GM19372 (cell line): ENCODE measurements around the gene LGMN.
"Not testable (repeated sequence)": the region's sequence is repeated elsewhere in the genome, so short reads cannot be mapped to it uniquely, and the experiment has no call there.

Experiments
- ATAC-seq: cut with Tn5 transposase; IDR thresholded peaks from one replicate; pipeline ENCODE4 v1.9.1; 2021; ENCODE audit warnings: mild to moderate bottlenecking, low read depth, moderate library complexity; ENCODE audit not compliant: unreplicated experiment

The LGMN gene

DNA sequence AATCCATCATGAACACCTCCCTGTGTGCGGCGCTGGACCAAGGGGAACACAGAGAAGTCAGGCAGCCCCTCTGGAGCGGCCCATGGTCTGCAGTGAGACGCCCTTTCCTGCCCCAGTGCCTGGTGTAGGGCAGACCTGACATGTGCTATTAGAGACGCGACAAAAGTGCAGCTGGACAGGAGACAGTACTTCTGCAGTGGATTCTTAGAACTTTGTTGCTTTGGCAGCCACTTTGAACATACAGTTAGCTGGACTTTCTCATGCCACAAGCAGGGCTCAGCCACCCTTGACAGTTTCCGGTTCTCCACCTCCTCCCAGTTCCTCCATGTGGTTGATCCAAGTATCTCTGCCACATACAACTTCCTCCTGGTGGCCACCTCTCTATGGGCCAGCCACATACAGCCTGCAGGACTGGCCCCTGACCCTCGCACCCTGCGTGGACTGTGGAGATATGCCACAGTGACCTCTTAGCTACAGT, 45.9 kb downstream of the LGMN start:
- no peak for ATAC-seq

DNA sequence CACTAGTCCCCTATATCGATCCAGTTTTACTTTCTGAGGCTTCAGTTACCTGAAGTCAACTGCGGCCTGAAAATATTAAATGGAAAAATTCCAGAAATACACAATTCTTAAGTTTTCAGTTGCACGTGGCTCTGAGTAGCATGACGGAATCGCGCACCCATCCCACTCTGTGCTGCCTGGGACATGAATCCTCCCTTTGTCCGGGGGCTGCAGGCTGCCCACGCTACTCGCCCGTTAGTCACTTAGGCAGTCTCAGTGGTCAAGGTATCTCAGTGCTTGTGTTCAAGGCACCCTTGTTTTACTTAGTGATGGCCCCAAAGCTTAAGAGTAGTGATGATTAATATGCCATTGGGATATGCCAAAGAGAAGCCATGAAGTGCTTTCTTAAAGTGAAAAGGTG, 46.6 kb downstream of the LGMN start:
- no peak for ATAC-seq

DNA sequence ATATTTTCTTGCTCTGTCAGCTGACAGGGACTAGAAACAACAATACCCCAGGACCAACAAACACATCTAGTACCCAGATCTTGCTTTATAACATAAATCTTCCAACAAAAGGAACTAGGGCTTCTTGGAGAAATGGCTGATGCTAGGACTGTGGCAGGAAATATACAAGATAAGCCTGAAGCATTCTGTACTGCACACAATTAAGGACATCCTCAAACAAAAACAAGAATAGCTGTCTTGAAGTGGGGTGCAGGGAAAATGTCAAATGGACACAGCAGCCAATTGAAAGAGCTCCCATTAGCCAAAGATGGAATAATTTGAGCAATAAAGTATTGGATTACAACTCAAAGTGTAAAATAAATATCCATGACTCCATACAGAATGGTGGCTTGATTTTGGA, 50.0 kb downstream of the LGMN start:
- no peak for ATAC-seq

DNA sequence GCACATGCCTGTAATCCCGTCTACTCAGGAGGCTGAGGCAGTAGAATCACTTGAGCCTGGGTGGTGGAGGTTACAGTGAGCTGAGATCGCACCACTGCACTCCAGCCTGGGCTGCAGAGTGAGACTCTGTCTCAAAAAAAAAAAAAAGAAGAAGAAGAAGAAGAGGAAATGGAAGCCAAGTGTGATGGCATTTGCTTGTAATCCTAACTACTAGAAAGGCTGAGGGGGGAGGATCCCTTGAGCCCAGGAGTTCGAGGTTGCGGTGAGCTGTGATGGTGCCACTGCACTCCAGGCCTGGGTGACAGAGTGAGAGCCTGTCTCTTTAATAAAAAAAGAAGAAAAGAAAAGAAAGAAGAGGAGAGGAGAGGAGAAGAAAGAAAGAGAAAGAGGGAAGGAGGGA, 52.1 kb downstream of the LGMN start:
- no peak for ATAC-seq

DNA sequence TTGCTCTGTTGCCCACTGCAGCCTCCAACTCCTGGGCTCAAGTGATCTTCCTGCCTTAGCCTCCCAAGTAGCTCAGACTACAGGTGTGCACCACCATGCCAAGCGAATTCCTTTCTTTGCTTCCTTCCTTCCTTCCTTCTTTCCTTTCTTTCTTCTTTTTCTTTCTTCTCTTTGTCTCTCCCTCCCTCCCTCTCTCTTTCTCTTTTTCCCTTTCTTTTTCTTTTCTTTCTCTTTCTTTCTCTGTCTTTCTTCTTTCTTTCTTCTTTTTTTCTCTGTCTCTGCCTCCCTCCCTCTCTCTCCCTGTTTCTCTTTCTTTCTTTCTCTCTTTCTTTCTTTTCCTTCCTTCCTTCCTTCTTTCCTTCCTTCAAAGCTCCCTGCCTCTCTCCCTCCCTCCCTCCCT, 52.9 kb downstream of the LGMN start:
- ATAC-seq: no peak

DNA sequence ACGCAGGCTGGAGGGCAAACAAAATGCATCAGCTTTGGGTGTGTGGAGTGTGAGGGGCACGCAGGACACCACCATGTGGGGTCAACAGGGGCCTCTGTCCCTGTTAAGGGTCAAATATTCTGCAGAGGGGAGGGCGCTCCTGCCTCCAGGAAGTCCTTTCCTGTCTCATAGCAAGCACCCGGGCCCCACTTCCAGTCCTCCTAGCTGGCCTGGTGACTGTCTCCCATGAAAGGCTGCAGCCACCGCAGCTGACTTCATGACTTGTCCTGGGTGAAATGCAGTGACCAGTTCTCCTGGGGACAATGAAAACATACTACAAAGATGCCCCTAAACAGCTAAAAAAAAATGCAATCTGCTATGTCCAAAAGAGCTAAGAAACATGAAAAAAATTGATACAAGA, 53.6 kb downstream of the LGMN start:
- no peak for ATAC-seq

DNA sequence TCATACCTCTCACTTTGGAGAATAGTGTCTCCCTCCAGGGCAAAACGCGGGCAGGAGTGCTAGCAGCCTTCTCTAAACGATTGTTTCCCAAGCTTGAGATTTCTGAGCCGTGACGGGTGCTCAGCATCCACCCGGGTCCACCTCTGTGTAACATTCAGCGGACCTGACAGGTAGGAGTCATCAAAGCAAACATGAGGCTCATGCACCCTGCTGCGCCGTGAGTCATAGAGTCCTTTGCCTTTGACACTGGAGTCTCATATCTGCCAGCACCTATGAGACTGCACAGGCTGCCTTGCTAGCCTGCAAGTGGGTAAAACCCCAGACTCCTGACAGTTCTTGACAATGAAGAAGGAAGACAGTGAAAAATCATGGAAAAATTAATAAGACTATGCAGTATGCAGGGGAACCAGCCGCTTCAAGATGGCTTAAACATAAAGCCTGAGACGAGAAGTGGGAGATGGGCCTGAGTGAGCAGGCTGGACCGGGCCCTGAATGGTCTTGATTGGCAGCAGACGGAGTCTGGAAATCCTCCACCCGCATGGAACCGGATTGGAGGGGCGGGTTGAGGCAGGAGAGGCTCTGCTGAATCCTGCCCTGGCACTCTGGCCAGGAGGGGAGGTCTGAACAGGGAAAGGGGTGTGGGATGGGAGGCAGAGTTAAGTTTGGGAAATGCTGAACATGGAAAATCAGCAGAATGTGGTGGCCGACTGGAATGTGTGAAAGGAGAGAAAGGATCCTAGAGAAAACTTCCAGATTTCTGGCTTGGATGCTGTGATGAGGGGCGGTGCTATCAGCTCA, 54.2 kb downstream of the LGMN start:
- no peak for ATAC-seq

DNA sequence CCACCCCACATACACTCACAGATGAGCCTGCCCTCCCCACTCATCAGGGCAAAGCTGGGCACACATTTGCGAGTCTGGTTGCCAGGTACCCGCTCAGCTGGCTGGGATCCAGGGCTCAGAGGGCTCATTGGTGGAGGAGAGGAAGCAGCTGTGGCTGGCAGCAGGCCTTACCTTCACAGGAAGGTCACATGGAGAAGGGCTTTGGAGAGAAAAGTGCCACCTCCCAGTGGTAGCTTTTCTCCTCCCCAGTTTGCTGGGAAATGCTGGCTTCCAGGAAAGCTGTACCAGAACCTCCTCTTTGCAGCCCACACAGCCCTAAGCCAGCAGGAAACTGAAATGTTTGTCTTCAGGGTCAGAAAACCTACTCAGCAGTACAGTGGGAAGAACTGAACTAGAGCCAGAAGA, 55.6 kb downstream of the LGMN start:
- no peak for ATAC-seq

DNA sequence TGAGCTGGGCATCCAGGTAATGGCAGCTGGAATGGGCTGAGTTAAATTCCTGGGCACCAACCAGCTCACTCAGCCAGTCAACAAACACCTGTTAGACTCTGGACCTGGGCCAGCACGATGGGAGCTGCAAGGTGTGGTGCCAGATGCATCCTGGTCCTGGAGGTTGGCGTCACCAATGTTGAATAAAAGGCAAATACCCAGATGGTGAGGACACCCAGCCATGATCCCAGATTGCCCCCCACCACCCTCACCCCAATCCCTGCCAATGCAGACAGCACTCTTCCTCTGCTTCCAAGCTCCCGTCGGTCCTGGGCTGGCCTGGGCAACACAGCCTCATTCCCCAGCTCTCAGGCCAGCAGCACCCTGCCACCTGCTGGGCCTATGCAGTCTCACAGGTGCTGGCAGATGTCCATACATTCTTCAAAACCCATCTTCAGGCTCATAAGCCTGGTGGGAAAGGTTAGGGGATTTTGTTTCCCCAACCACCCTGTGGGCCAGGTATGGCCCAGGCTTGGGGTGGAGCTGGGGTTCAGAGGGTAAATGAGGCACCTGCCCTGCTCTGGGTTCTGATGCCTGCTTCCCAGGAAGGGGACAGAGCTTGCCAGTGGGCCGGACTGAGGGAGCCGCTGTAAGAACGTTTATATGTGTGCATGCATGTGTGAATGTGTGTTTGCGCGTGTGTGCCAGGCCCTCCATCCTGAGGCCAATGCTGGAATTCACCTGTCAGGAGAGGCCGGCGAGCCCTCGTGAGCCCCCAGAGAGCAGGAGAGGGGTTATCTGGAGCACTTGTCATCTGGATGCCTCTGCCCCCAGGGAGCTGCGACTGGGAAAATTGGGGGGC, 58.0 kb downstream of the LGMN start:
- no peak for ATAC-seq

DNA sequence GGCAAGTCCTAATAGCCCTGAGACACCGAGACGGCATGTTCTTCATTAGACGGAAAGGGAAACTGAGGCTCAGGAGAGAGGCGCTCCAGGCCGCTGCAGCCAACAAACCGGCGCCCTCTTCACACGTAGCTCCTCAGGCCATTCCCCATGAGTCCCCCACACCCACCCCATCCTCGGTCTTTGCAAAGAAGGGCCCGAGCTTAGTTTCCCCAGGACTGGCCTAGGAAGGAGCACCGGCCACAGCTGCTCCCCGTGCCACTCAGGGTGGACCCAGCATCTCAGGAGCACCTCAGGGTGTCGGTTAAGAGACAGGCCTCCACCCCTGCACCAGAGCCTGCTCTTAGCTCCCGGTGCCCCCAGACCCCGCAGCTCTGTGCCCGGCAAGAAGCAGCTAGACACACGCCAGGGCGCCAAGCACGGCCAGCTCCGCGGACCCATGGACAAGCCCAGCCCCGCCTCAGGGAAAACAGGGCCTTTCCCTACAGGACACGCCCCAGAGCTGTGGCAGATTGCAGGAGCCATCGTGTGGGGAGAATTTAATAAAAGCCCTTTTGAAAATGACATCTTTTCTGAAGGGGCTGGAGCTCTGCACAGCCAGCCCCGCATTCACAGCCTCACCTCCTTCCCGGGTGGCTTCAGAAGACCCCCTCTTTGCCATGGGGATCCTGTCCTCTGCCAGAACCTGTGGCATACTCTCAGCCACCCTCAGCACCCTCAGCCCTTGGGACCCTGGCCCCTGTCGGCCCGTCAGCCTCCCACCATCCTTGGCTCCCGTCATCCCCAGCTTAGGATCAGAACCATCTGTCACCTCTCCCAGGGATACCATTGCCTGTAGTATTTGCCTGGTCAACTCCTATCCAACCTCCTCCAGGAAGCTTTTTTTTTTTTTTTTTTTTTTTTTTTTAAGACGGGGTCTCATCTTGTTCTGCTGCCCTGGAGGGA, 59.7 kb downstream of the LGMN start:
- ATAC-seq: no peak

DNA sequence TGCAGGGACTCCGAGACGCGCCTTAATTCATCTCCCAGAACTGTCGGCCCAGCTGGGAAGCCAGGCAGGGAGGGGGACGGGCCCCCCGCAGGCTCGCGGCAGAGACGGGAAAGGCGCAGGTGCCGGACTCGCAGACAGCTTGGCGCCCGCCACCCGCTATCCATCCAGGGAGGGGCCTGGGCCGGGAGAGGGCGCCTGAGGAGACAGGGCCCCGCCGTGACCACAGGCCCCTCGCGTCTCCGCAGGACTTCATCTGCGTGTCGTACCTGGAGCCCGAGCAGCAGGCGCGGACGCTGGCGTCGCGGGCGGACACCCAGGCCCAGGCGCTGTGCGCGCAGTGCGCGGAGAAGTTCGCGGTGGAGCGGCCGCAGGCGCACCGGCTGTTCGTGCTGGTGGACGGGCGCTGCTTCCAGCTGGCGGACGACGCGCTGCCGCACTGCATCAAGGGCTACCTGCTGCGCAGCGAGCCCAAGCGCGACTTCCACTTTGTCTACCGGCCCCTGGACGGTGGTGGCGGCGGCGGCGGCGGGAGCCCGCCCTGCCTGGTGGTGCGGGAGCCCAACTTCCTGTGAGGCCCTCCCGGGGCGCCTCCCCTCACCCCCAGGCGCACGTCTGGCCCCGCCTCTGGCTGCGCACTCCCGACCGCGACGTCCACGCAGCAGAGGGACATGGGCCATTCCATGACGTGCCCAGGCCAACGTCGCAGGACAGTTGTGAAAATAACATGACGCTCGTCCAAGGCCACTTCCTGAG, 60.6 kb downstream of the LGMN start:
- no peak for ATAC-seq

DNA sequence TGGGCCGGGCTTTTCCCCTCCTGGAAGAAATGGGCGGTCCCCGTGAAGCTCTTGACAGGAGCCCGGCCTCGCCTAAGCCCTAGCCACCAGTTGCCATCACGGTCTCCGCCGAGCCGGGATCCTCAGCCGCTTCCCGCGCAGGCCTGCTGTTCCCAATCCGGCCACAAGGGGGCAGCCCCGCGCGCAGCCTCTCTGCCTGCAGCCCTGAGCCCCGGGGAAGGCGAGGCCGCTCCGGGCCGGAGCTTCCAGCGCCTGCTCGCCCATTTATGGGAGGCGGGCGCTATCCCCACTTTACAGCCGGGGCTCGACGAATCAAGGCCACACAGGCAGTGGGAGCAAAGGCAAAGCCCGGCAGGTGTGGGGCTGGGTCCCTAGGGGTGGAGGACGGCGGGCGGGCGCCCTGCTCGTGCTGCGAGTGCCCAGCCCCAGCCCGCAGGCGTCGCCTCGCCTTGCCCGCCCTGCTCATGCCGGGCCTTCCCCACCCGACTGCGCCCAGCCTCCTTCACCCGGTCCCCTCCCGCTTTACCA, 61.5 kb downstream of the LGMN start:
- ATAC-seq: no peak

DNA sequence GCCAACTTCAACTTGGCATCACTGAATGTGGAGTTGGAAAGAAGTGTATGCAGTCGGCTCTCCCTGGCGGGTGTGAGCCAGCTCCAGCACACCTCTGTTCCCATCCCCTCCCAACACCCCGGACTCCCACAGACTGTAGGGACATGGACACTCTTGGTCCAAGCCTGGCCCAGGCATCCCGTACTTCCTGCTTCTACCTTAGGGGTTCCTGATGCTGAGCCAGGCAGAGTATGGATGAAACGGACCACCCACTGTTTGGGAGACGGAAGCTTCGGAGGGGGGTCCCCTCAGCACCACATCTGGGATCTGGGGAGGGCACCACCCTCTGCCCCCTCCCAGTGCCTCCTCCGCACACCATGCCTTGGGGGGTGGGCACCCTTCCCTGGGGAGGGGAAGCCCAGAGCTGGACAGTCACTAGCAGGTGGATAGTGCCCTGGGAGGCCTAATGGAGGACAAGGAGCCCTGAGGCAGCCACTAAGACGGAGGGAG, 62.0 kb downstream of the LGMN start:
- ATAC-seq: no peak

DNA sequence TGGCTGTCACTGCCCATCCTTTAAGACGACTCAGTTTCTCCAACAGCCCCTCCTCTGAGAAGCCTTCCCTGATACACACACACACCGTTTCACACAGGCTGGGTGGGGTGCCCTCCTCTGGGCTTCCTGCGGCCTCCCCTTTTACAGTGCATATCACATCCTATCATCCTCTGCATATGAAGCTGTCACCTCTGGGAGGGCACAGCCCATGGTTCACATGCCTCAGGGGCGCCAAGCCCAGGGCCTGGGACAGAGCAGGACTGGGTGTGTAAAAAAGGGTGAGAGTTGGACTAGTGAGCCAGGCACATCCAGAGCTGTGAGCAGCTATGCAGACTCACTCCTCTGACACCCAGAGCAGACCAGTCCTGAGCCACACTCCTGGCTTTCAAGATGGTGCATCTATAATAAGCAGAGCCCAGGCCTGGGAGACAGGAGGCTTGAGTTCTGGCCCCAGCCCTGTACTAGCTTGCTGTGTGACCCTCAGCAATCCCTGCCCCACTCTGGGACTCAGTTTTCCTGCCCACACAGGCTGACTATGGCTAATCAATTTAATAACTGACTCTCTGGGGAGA, 62.6 kb downstream of the LGMN start:
- ATAC-seq: no peak

DNA sequence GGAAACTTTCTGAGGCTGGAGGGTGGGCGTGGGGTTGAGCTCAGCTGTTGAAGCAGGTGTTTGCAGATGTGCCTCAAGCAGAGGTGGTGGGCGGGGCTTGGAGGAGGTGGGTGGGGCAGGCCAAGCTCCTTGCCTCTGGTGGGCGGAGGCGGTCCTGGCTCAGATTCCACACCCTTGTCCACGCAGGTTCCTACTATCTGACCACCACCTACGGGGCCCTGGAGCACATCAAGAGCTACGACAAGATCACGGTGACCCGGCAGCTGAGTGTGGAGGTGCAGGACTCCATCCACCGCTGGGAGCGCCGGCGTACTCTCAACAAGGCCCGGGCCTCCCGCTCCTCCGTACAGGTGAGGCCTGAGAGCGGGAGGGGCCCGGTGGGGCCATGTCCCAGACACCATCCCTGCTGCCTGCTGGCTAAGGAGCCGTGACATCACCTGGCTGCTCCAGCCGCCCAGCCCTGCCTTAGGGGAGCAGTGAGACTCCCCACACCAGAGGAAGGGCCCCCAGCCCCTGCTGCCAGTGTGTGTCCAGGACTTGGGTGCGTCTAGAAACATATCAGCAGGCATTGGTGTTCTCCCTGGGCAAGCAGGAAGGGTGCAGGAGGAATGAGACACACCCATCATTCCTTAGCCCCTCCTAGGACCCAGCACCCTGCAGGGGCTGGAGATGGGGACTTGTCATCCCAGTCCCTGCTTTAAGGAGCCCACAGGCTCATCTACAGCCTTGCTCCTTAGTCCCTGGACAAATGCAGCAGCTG, 63.4 kb downstream of the LGMN start:
- ATAC-seq: no peak

DNA sequence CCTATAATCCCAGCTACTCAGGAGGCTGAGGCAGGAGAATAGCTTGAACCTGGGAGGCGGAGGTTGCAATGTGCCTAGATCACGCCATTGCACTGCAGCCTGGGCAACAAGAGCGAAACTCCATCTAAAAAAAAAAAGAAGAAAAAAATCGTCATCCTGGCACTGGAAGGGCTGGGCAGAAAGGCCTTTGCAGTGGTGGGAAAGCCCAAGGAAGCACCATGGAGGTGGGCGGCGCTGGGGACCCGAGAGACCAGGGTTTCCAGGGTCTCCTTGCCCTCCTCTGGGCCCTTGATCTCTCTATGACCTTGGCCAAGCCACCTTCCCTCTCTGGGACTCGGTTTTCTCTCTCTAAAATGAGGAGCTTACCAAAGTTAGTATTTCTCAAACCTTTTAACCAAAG, 65.4 kb downstream of the LGMN start:
- ATAC-seq: no peak

DNA sequence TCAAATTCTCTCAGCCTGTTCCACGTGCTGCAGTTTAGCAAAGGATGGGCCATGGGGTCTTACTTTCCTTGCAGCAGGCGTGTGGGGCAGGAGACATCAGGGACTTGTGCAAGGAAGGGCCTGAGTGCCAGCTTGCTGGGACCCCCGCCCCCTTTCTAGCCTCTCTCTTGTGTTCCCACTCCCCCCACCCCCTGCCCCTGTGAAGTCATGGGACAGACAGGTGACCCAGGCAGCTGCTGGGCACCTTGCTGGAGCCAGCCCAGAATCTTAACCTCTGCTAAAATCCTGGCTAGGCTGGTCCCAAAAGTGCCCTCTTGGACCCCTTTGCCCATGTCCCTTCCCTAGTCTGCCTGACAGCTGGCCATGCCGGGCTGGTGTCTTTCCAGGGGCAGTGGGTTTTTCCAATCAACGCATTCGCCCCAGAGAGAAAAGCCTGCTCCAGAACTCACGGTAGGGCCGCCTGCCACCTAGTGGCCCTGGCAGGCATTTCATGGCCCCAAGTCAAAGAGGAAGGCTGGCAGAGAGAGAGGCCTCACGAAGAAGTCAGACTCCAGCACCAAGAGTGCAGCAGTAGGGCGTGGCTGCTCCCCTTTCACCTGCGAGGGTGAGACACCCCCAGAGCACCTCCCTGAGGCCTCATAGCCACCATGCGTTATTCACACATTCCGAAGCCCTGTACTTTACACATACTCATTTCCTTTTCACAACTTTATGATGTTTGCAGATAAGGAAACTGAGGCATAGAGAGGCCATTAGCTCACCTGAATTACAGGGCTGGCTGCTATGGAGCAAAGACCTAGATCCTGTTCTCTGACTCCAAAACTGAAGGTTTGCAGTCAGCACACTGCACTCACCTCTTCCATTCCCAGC, 67.4 kb downstream of the LGMN start:
- ATAC-seq: no peak

DNA sequence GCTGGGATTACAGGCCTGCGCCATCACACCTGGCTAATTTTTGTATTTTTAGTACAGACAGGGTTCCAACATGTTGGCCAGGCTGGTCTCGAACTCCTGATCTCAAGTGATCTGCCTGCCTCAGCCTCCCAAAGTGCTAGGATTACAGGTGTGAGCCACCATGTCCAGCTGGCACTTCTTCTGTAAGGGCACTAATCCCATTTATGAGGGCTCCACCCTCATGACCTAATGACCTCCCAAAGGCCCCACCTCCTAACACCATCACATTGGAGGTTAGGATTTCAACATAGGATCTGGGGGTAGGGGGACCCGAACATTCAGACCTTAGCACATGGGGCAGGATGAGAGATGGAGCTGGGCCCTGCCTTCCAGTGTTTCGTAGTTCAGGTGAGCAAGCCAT, 68.1 kb downstream of the LGMN start:
- ATAC-seq: not testable (repeated sequence)
